ENCODE measurements around the gene SNAP25.

DNA sequence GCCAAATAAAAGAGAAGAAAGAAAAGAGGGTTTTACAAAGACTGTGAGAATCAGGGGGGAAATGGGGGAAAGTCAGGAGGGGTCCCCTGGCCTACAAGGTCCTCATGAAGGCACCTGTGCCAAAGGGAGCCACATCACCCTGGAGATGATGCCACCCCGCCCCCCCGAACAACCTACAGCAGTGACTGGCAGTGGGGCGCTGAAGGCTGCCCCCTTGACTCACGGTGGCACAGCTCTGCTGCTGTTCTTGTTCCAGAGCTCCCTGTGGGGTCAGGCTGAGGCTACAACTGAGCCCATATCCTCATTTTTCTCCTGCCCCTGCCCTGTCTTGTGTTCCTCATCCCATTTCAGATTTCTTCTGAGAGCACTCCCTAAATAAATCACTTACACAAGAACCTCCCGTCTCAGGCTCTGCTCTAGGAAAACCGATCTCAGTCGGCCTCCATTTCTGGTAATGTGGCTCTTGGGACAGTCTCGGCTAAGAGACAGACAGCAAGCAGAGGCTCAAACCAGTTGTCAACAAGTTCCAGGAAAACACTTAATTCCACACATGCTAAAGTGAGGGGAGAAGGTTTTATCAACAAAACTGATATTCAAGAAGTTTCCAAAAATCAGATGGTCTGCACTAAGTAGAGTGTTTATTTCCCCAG is 105.7 kb downstream of the SNAP25 start:
- TF ChIP-seq, protein P1, sequence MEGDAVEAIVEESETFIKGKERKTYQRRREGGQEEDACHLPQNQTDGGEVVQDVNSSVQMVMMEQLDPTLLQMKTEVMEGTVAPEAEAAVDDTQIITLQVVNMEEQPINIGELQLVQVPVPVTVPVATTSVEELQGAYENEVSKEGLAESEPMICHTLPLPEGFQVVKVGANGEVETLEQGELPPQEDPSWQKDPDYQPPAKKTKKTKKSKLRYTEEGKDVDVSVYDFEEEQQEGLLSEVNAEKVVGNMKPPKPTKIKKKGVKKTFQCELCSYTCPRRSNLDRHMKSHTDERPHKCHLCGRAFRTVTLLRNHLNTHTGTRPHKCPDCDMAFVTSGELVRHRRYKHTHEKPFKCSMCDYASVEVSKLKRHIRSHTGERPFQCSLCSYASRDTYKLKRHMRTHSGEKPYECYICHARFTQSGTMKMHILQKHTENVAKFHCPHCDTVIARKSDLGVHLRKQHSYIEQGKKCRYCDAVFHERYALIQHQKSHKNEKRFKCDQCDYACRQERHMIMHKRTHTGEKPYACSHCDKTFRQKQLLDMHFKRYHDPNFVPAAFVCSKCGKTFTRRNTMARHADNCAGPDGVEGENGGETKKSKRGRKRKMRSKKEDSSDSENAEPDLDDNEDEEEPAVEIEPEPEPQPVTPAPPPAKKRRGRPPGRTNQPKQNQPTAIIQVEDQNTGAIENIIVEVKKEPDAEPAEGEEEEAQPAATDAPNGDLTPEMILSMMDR (IDR thresholded peaks at IDR 0.05): no peak
- no peak for TF ChIP-seq POLR2A (IDR thresholded peaks at IDR 0.05)
